Inflammatory macrophage (primary cell): ENCODE data around the gene CAMTA1.
"Not testable (repeated sequence)": the region's sequence is repeated elsewhere in the genome, so short reads cannot be mapped to it uniquely, and the experiment has no call there.

Experiments
- DNase-seq, 2 donors: peaks; one replicate each; pipeline ENCODE4 v3.0.0-alpha.2; 2020 to 2022

CAMTA1 gene

DNA sequence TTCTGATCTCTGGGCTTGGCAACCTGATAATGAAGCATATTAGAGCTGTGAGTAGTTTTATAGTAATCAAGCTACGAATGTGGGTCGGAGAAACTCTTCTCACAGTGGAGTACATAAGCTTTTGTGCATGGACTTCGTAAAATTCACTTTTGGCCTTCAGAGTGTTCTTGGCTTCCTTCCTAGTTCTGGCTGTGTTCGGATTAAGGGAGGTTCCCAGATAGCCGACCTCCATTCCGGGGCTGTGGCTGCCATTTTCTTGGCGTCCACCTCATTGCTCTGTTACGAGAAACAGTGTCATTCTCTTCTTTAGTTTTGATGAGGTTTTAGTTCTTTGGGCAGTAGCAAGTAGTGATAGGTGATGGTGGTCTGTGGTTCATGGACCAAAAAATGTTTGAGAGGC, 26.3 kb downstream of the CAMTA1 start:
- DNase-seq = no peak

DNA sequence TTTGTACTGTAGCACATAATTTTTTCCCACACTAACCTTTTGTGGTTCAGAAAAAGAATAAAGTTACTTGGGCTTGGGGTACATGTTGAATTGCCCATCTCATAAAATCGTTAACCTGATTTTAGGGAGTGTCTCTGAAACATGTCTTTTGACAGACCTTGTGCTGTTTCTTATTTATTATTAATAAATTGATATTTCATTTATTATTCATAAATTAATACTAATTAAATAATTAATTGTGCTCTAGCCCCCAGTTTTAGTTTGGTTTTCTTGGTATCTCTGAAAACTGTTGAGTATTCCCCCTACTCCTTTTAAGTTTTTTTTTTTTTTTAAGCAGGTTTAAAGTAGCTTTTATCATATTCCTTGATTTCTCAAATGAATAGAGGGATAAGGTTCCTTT, 27.9 kb downstream of the CAMTA1 start:
- DNase-seq = no peak

DNA sequence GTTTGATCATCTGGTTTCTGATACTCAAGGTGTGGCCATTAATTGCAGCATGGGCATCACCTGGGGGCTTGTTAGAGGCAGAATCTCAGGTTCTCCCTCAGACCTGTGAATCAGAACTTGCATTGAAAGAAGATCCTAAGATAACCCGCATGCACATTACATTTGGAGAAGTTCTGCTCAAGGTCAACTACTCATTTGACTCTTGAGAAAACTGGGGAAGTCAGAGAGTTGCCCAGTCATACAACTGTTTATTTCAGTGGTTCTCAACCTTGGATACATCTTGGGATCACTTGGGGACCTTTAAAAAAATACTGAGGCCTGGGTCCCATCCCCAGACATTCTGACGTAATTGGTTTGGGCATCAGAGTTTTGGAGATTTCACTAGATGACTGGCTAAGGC, 30.5 kb downstream of the CAMTA1 start:
- DNase-seq = peak; percentile 32 to 40

GRCh38 chr1:6819246-6820040, 34.2 kb downstream of the CAMTA1 start:
- DNase-seq = no peak

DNA sequence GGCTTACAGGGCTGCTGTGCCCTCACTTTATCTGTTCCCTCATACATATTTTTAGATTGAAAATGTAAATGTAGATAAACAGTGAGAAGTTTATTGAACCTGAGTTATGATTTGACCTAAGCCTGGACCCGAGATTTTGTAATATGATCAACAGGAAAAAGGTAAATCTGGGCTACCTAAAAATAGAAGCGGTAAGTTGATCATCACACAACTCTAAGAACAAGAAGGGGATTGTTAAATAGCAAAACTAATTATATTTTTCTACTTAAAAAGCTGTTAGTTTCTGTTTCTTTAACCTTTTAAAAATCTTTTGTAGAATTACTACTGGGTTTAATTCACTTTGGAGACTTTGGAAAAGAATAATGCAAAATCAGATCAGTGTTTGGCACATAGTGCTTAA, 35.6 kb downstream of the CAMTA1 start:
- no peak for DNase-seq

DNA sequence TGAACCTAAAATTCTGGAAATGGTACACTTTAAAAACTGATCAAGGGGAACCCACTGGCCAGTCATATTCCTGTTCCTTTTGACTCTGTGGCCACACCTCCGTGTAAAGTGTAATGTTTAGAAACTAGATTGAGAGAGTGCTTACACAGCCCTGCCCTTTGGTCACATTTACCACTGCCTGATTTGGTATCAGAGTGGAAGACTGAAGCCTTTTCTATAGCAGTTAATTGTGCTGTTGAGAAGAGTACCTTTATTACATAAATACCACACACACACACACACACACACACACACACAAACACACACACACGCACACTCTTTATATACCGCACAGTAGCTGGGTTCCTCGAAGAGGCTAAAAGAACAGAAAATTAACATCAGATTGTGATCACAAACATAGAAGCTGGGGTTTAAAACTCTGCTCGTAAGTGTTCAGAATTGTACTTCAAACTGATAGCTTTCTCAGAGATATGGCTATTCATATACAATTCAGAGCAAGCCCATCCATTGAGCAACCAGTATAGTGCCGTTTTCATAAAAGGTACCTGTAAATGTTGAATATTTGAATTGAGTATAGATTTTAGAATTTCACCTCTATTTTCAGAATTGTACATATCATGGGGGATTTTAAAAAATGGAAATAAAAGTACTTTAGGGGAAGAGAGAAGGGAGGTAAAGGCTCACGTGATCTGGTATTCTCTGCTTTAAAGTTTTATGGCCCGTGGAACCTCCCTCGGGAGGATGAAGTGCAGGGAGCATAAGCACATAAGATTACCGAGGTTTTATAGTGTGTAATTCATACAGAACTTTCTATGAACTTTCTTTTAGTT, 37.5 kb downstream of the CAMTA1 start:
- no peak for DNase-seq

GRCh38 chr1:6823793-6824192, 38.5 kb downstream of the CAMTA1 start:
- no peak for DNase-seq

- no peak for DNase-seq
These were observed 39.6 kb downstream of the CAMTA1 start for GRCh38 chr1:6824665-6825368.

DNA sequence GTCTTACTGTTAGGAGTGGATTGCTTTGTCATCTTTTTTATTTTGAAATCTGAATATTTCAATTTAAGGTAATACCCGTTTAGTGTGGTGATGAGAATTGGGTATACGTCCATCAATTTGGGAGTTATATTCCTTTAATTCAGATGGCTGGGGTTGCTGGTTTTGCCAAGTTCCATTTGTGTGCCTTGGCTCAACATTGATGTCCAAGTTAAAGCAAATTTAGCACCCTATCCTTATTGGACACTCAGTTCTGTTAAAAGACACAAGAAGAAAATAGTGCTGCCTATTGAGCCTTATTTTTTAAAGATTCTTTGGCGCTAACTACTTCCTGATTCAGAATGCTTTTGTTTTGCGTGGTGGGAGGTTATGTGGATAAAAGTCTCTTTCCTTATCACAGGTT, 40.6 kb downstream of the CAMTA1 start:
- DNase-seq = no peak

- no peak for DNase-seq
These were observed 41.8 kb downstream of the CAMTA1 start for GRCh38 chr1:6827079-6827478.

GRCh38 chr1:6827630-6828165, 42.4 kb downstream of the CAMTA1 start:
- no peak for DNase-seq

GRCh38 chr1:6831366-6831765, 46.1 kb downstream of the CAMTA1 start:
- no peak for DNase-seq

DNA sequence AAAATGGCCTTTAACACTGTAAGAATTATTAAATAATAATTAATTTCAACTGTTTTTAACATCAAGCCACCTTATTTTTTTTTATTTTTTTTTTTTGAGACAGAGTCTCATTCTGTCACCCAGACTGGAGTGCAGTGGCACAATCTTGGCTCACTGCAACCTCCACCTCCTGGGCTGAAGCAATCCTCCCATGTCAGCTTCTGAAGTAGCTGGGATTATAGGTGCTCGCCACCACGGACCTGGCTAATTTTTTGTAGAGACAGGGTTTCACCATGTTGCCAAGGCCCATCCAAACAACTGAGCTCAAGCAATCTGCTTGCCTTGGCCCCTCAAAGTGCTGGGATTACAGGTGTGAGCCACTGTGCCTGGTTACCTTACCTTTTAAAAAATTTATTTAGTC, 46.8 kb downstream of the CAMTA1 start:
- not testable (repeated sequence) for DNase-seq

DNA sequence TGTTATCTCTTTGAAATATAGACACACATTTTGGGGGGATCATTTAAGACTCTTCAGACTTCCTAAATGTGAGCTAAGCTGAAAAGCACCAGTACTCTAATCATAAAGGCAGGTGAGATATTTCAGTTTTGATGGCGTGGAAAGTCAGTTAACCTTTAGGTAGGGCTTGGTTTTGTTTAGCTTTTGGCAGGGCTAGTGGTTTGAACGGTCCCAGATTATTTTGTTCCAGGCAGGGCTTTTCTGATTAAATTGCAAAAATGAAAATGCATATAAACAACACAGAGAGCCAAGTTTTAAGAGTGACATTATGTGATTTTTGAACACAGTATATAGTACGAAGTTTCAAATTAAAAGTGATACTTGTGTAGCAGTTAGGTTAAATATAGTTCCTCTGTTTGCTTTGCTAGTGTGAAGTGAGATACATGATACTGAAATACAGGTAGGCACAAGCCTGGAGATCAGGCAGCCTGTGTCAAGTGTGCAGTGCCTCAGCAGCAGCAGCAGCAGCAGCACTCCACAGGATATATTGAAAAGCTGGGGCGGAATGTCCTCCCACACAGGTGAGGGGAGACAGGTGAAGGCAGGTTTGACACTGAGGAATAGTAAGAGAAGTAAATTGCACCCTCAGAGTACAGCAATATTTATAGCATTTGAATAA, 47.4 kb downstream of the CAMTA1 start:
- no peak for DNase-seq

DNA sequence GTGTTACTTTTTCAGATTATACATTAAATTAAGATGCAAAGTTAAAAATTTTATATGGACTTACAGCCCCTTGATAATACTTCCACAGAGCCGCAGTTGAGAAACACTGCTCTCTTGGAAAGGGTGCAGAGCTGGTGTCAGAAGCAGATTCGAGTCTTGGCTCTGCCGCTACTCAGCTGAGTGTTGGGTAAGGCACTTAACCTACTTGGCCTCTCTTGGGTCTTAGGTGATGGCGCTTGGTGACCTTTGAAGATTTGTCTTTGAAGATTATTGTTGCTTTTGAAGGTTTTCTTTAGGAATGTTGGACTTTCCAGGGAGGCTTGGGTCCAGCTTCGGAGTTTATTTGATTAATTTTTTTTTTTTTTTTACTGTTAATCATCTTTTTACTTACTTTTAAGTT, 48.5 kb downstream of the CAMTA1 start:
- no peak for DNase-seq

DNA sequence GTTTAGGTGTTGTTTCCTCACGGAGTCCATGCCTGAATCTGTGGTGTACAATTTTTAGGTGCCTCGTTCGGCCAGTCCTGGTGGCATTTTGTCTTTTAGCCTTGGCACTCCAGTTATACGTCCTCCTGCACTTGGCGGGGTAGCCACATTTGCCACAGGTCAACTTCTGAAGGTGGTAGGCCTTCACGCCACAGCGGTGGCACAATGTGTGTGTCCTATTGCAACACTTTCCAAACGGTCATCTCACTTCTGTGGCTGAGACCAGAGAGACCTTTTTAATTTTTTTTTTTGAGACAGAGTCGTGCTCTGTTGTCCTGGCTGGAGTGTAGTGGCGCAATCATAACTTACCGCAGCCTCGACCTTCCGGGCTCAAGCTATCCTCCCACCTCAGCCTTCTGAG, 49.1 kb downstream of the CAMTA1 start:
- no peak for DNase-seq

- DNase-seq = no peak
These were observed 49.9 kb downstream of the CAMTA1 start for GRCh38 chr1:6835139-6835538.

- no peak for DNase-seq
These were observed 57.0 kb downstream of the CAMTA1 start for GRCh38 chr1:6842301-6842700.

- not testable (repeated sequence) for DNase-seq
These were observed 60.5 kb downstream of the CAMTA1 start for GRCh38 chr1:6845786-6846185.

- DNase-seq = no peak
These were observed 63.6 kb downstream of the CAMTA1 start for GRCh38 chr1:6848816-6849215.

- no peak for DNase-seq
These were observed 65.3 kb downstream of the CAMTA1 start for GRCh38 chr1:6850537-6850936.

GRCh38 chr1:6852136-6852890, 67.1 kb downstream of the CAMTA1 start:
- no peak for DNase-seq
